ENCODE results near the gene BLTP3A.
A peak's percentile ranks its signal among the peaks of the same experiment; 100 is the strongest.

The BLTP3A gene

DNA sequence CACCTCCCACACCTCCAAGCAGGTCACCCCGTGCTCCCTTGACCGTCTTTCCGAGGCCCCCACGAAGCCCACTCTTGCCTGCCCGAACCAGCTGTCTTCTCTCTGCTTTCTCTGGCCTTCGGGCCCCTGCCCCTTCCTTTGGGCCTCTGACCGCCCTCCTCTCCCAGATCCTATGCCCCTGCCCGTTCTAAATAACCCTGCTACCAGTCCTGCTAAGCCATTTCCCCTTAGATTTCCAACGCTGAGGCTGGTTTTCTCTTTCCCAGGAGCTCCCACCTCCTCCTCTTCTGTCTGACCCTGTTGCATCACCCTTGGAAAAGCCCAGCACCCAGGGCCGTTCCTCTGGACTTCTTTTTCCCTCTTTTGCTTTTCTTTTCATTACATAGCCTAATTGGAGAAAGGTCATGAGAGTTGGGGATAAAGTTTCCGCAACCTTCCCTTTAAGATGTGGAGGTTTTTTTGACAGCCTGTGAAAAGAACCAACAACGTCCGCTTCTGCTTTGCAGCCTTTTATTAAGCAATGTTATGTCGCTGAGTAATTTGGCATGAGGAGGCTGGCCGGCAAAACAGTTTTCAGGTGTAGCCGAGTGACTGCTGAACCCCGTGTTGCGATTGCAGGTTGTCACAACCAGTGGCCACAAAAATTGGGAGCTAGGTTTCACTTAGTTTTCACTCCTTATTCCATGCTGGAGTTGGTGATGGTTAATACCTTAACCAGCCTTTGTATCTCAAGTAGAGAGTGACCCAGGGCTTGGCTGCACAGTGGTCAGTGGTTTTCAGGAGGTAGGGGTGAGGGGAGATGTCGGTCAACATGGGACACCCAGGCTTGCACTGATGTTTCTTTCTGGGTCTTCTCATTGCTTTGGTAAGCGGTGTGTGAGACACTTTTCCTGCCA lies 970 bp downstream of the BLTP3A start:
- Histone ChIP-seq H2AK5ac (ENCODE audit: low read length) (peak overlapping the region; percentile 93), H3K23ac (ENCODE audit: low read length) (no peak overlapping the region), H3K4me1 (ENCODE audit: control insufficient read depth in 1 of 2, insufficient read depth in 2 of 2, low read length in 2 of 2) (peaks cover 0 to 3% of the 10 kb centered on the region in 2 experiments), H2AFZ (ENCODE audit: insufficient read depth, low read length, poor library complexity) (peak overlapping the region; percentile 98), H2BK120ac (ENCODE audit: insufficient read depth, low read length, poor library complexity) (peak overlapping the region; percentile 91), H2BK12ac (ENCODE audit: low read length) (peak overlapping the region; percentile 88), H3K4ac (ENCODE audit: low read depth, low read length) (peak overlapping the region; percentile 88), H3K4me3 (ENCODE audit: low read depth, low read length) (peak overlapping the region; percentile 90), H3K79me1 (ENCODE audit: low read length) (peaks cover 12% of the 10 kb centered on the region), H4K8ac (ENCODE audit: low read depth, low read length) (peak overlapping the region; percentile 95), H4K91ac (ENCODE audit: low read depth, low read length) (peak overlapping the region; percentile 95), H3K79me2 (ENCODE audit: control insufficient read depth, insufficient read depth, low read length, poor library complexity) (peaks cover 9% of the 10 kb centered on the region), H3K4me2 (ENCODE audit: low read length) (peak overlapping the region; percentile 89), H3K27ac (ENCODE audit: low read depth, low read length) (peak overlapping the region; percentile 49), H3K18ac (ENCODE audit: low read length) (peak overlapping the region; percentile 96), H3K9ac (ENCODE audit: low read length) (peak overlapping the region; percentile 60), H2BK5ac (ENCODE audit: low read depth, low read length, poor library complexity) (peak overlapping the region; percentile 37), H3K27me3 (ENCODE audit: insufficient read depth, low read length) (no peaks in the 10 kb centered on the region), H3K14ac (ENCODE audit: low read length) (peak overlapping the region; percentile 98), H4K12ac (ENCODE audit: low read depth, low read length) (peak overlapping the region; percentile 95), H3K9me3 (ENCODE audit: insufficient read depth, low read depth, low read length) (no peaks in the 10 kb centered on the region), H3K36me3 (ENCODE audit: control insufficient read depth in 1 of 2, insufficient read depth in 2 of 2, low read length in 2 of 2) (no peaks in the 10 kb centered on the region)
- DNase-seq, result peak; percentile 44 to 48
- no CpG with 5 or more reads among the region's 20 CpGs for WGBS (ENCODE audit: extremely low coverage, insufficient coverage, insufficient read length)

DNA sequence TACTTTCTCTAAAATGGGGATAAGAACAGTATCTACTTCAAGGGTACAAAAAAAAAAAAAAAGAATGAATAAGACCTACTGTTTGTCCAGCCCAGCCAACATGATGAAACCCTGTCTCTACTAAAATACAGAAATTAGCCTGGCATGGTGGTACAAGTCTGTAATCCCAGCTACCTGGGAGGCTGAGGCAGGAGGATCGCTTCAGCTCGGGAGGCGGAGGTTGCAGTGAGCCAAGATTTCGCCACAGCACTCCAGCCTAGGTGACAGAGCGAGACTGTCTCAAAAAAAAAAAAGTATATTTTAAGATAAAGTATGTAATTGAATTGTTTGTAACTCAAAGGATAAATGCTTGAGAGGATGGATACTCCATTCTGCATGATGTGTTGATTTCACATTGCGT lies 2.0 kb downstream of the BLTP3A start:
- no CpG with 5 or more reads among the region's 6 CpGs for WGBS (ENCODE audit: extremely low coverage, insufficient coverage, insufficient read length)
- H3K14ac ChIP-seq (ENCODE audit: low read length), result no peak overlapping the region
- no peak overlapping the region for H3K23ac ChIP-seq (ENCODE audit: low read length)

DNA sequence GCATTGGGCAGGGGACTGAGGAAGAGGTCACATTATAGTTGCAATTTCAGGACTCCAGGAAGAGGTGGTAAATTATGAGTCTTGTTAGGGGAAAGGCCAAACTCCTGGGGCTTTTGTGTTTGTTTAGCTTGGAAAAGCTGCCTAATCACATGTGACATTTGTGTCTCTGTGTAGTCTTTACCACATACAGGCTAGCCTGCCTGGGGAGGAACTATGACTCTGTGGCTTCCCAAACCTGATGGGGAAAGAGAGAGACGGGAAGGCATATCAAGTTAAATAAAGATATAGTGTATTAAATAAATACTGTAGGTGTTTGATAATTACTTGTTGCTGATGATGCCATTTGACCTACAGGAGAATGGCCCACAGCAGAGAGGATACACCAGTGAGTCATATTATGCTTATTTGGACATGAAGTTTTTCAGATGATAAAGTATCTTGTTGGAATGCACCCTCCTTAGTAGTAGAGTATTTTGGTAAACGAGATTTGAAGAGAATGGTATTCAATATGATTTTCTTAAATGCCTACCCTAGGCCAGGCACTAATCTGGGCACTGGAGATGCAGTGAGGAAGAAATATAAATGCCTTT lies 4.0 kb downstream of the BLTP3A start:
- H4K91ac ChIP-seq (ENCODE audit: low read depth, low read length), result no peak overlapping the region
- H3K4me2 ChIP-seq (ENCODE audit: low read length), result no peak overlapping the region
- no peak overlapping the region for H2AK5ac ChIP-seq (ENCODE audit: low read length)
- H2AFZ ChIP-seq (ENCODE audit: insufficient read depth, low read length, poor library complexity), result no peak overlapping the region
- no CpG with 5 or more reads among the region's 2 CpGs for WGBS (ENCODE audit: extremely low coverage, insufficient coverage, insufficient read length)
- no peak overlapping the region for H3K4ac ChIP-seq (ENCODE audit: low read depth, low read length)
- H3K9ac ChIP-seq (ENCODE audit: low read length), result no peak overlapping the region
- H3K79me2 ChIP-seq (ENCODE audit: control insufficient read depth, insufficient read depth, low read length, poor library complexity), result peaks cover 9% of the 10 kb centered on the region
- H2BK5ac ChIP-seq (ENCODE audit: low read depth, low read length, poor library complexity), result no peak overlapping the region
- H3K4me3 ChIP-seq (ENCODE audit: low read depth, low read length), result no peak overlapping the region
- H3K9me3 ChIP-seq (ENCODE audit: insufficient read depth, low read depth, low read length), result no peaks in the 10 kb centered on the region
- peaks cover 0 to 3% of the 10 kb centered on the region in 2 experiments for H3K4me1 ChIP-seq (ENCODE audit: control insufficient read depth in 1 of 2, insufficient read depth in 2 of 2, low read length in 2 of 2)
- no peaks in the 10 kb centered on the region for H3K27me3 ChIP-seq (ENCODE audit: insufficient read depth, low read length)
- H2BK12ac ChIP-seq (ENCODE audit: low read length), result no peak overlapping the region
- no peak overlapping the region for H4K12ac ChIP-seq (ENCODE audit: low read depth, low read length)
- H3K18ac ChIP-seq (ENCODE audit: low read length), result no peak overlapping the region
- H2BK120ac ChIP-seq (ENCODE audit: insufficient read depth, low read length, poor library complexity), result no peak overlapping the region
- H3K23ac ChIP-seq (ENCODE audit: low read length), result no peak overlapping the region
- H3K14ac ChIP-seq (ENCODE audit: low read length), result no peak overlapping the region
- no peak overlapping the region for H3K27ac ChIP-seq (ENCODE audit: low read depth, low read length)
- H4K8ac ChIP-seq (ENCODE audit: low read depth, low read length), result no peak overlapping the region
- no peaks in the 10 kb centered on the region for H3K36me3 ChIP-seq (ENCODE audit: control insufficient read depth in 1 of 2, insufficient read depth in 2 of 2, low read length in 2 of 2)
- peaks cover 12% of the 10 kb centered on the region for H3K79me1 ChIP-seq (ENCODE audit: low read length)
- peak in 1 of 2 donors; percentile 27 for DNase-seq

More for the DNA sequence above, 2.0 kb downstream of the BLTP3A start:
- no peak for DNase-seq
- H3K18ac ChIP-seq (ENCODE audit: low read length), result no peak overlapping the region
- no peak overlapping the region for H2AK5ac ChIP-seq (ENCODE audit: low read length)
- H2BK5ac ChIP-seq (ENCODE audit: low read depth, low read length, poor library complexity), result no peak overlapping the region
- H3K79me2 ChIP-seq (ENCODE audit: control insufficient read depth, insufficient read depth, low read length, poor library complexity), result peaks cover 9% of the 10 kb centered on the region
- H3K4ac ChIP-seq (ENCODE audit: low read depth, low read length), result no peak overlapping the region
- no peak overlapping the region for H3K4me3 ChIP-seq (ENCODE audit: low read depth, low read length)
- H3K79me1 ChIP-seq (ENCODE audit: low read length), result peaks cover 12% of the 10 kb centered on the region
- no peak overlapping the region for H4K12ac ChIP-seq (ENCODE audit: low read depth, low read length)
- H3K27ac ChIP-seq (ENCODE audit: low read depth, low read length), result no peak overlapping the region
- H3K27me3 ChIP-seq (ENCODE audit: insufficient read depth, low read length), result no peaks in the 10 kb centered on the region
- no peak overlapping the region for H3K4me2 ChIP-seq (ENCODE audit: low read length)
- no peak overlapping the region for H3K9ac ChIP-seq (ENCODE audit: low read length)
- no peak overlapping the region for H2BK12ac ChIP-seq (ENCODE audit: low read length)
- H3K9me3 ChIP-seq (ENCODE audit: insufficient read depth, low read depth, low read length), result no peaks in the 10 kb centered on the region
- no peak overlapping the region for H2AFZ ChIP-seq (ENCODE audit: insufficient read depth, low read length, poor library complexity)
- H3K36me3 ChIP-seq (ENCODE audit: control insufficient read depth in 1 of 2, insufficient read depth in 2 of 2, low read length in 2 of 2), result no peaks in the 10 kb centered on the region
- no peak overlapping the region for H2BK120ac ChIP-seq (ENCODE audit: insufficient read depth, low read length, poor library complexity)
- no peak overlapping the region for H4K91ac ChIP-seq (ENCODE audit: low read depth, low read length)
- H4K8ac ChIP-seq (ENCODE audit: low read depth, low read length), result no peak overlapping the region
- H3K4me1 ChIP-seq (ENCODE audit: control insufficient read depth in 1 of 2, insufficient read depth in 2 of 2, low read length in 2 of 2), result peaks cover 0 to 3% of the 10 kb centered on the region in 2 experiments

DNA sequence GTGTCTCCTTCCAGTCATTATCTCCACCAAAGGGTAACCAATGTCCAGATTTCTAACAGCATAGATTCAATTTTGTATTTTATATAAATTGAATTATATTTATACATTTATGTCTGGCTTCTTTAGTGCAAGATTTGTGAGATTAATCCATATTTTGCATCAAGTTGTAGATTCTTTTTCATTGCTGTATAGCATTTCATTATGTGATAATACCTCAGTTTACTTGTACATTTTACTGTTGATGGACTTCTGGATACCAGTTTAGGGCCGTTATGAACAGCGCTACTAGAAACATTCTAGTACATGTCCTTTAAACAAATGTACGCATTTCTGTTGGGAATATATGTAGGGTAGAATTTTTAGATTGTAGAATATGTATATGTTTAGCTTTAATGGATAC lies 6.2 kb downstream of the BLTP3A start:
- Histone ChIP-seq H3K4me3 (ENCODE audit: low read depth, low read length) (no peak overlapping the region), H4K12ac (ENCODE audit: low read depth, low read length) (no peak overlapping the region), H3K18ac (ENCODE audit: low read length) (no peak overlapping the region), H2BK12ac (ENCODE audit: low read length) (no peak overlapping the region), H3K9ac (ENCODE audit: low read length) (no peak overlapping the region), H3K4me2 (ENCODE audit: low read length) (no peak overlapping the region), H3K36me3 (ENCODE audit: control insufficient read depth in 1 of 2, insufficient read depth in 2 of 2, low read length in 2 of 2) (no peaks in the 10 kb centered on the region), H4K8ac (ENCODE audit: low read depth, low read length) (no peak overlapping the region), H3K4me1 (ENCODE audit: control insufficient read depth in 1 of 2, insufficient read depth in 2 of 2, low read length in 2 of 2) (peaks cover 0 to 3% of the 10 kb centered on the region in 2 experiments), H3K14ac (ENCODE audit: low read length) (no peak overlapping the region), H2BK120ac (ENCODE audit: insufficient read depth, low read length, poor library complexity) (no peak overlapping the region), H3K27me3 (ENCODE audit: insufficient read depth, low read length) (no peaks in the 10 kb centered on the region), H3K27ac (ENCODE audit: low read depth, low read length) (no peak overlapping the region), H3K79me1 (ENCODE audit: low read length) (no peaks in the 10 kb centered on the region), H2AFZ (ENCODE audit: insufficient read depth, low read length, poor library complexity) (no peak overlapping the region), H3K9me3 (ENCODE audit: insufficient read depth, low read depth, low read length) (no peaks in the 10 kb centered on the region), H4K91ac (ENCODE audit: low read depth, low read length) (no peak overlapping the region), H3K23ac (ENCODE audit: low read length) (no peak overlapping the region), H2BK5ac (ENCODE audit: low read depth, low read length, poor library complexity) (no peak overlapping the region), H3K4ac (ENCODE audit: low read depth, low read length) (no peak overlapping the region), H2AK5ac (ENCODE audit: low read length) (no peak overlapping the region), H3K79me2 (ENCODE audit: control insufficient read depth, insufficient read depth, low read length, poor library complexity) (peaks cover 2% of the 10 kb centered on the region)
- no CpG with 5 or more reads among the region's 3 CpGs for WGBS (ENCODE audit: extremely low coverage, insufficient coverage, insufficient read length)
- DNase-seq, result no peak
